DND-41 (cell line): ENCODE measurements around the gene PSME2.

Experiments used
- ATAC-seq: fragments of 200-7000 bp; cut with Tn5 transposase; 3 replicates; pipeline ENCODE4 v1.9.1; 2021; ENCODE audit warnings: low read depth; ENCODE audit not compliant: insufficient read depth
- DNase-seq: peaks from one replicate; pipeline ENCODE4 v3.0.0-alpha.2; 2020
- H2AFZ ChIP-seq: 2 replicates; pipeline ENCODE4 v1.6.0; 2012; ENCODE audit warnings: low read depth, low read length
- H3K27ac ChIP-seq: 2 replicates; pipeline ENCODE4 v1.5.1; 2012; ENCODE audit warnings: low read length, inconsistent platforms
- H3K27me3 ChIP-seq: fragments of 200-600 bp; sonication (generic); 2 replicates; pipeline ENCODE4 v1.6.0; 2012; ENCODE audit warnings: low read length, mild to moderate bottlenecking, inconsistent platforms; ENCODE audit not compliant: insufficient read depth, poor library complexity
- H3K36me3 ChIP-seq: 2 replicates; pipeline ENCODE4 v1.5.1; 2012; ENCODE audit warnings: low read length, inconsistent platforms; ENCODE audit not compliant: insufficient read depth
- H3K4me1 ChIP-seq: 2 replicates; pipeline ENCODE4 v1.5.1; 2012; ENCODE audit warnings: mild to moderate bottlenecking, low read length; ENCODE audit not compliant: insufficient read depth
- H3K4me2 ChIP-seq: 2 replicates; pipeline ENCODE4 v1.6.0; 2012; ENCODE audit warnings: mild to moderate bottlenecking, moderate library complexity, low read length, inconsistent platforms; ENCODE audit not compliant: insufficient read depth
- H3K4me3 ChIP-seq, 2 experiments: fragments of 200-600 bp in 1 of 2; shearing (Covaris generic) in 1 of 2; 2 replicates each; pipeline ENCODE4 v1.5.1; 2012 to 2016; ENCODE audit warnings: inconsistent platforms in 2 of 2, low read length in 2 of 2, mild to moderate bottlenecking in 2 of 2, low read depth in 1 of 2, moderate library complexity in 1 of 2
- H3K79me2 ChIP-seq: 2 replicates; pipeline ENCODE4 v1.6.0; 2012; ENCODE audit warnings: low read length, inconsistent platforms; ENCODE audit not compliant: insufficient read depth
- H3K9ac ChIP-seq: 2 replicates; pipeline ENCODE4 v1.6.0; 2012; ENCODE audit warnings: low read depth, mild to moderate bottlenecking, inconsistent platforms, low read length, moderate library complexity
- H3K9me3 ChIP-seq: 2 replicates; pipeline ENCODE4 v1.5.1; 2012; ENCODE audit warnings: low read length, moderate library complexity, mild to moderate bottlenecking, inconsistent platforms; ENCODE audit not compliant: insufficient read depth, severe bottlenecking
- H4K20me1 ChIP-seq: 2 replicates; pipeline ENCODE4 v1.6.0; 2012; ENCODE audit warnings: low read length; ENCODE audit not compliant: insufficient read depth
- CTCF ChIP-seq: IDR thresholded peaks from 2 replicates; pipeline ENCODE4 v1.5.1; 2012; ENCODE audit warnings: borderline replicate concordance, low read length, moderate library complexity, mild to moderate bottlenecking; ENCODE audit not compliant: poor library complexity, severe bottlenecking; ENCODE audit errors: extremely low read depth
- EZH2 ChIP-seq: IDR thresholded peaks from 3 replicates; pipeline ENCODE4 v1.6.1; 2012; ENCODE audit warnings: borderline replicate concordance, low read depth, mild to moderate bottlenecking, moderate library complexity, low read length, inconsistent platforms; ENCODE audit not compliant: severe bottlenecking

PSME2 gene

GRCh38 chr14:24177041-24177825 is 30.8 kb upstream of the PSME2 start:
- H2AFZ ChIP-seq = no peak overlapping the region
- DNase-seq (no peak), ATAC-seq (no peak)
- H3K79me2 ChIP-seq = no peaks in the 10 kb centered on the region
- no peak overlapping the region for H3K4me2 ChIP-seq
- H3K27me3 ChIP-seq = no peaks in the 10 kb centered on the region
- no peak overlapping the region for H3K27ac ChIP-seq
- H4K20me1 ChIP-seq = peaks cover 10% of the 10 kb centered on the region; the same call in 1 of the 2 replicates
- TF ChIP-seq CTCF (no peak), EZH2 (no peak)
- H3K36me3 ChIP-seq = peaks cover 40% of the 10 kb centered on the region
- H3K4me1 ChIP-seq = no peaks in the 10 kb centered on the region
- H3K9me3 ChIP-seq = no peaks in the 10 kb centered on the region
- H3K4me3 ChIP-seq = no peak overlapping the region
- no peak overlapping the region for H3K9ac ChIP-seq

- DNase-seq (no peak), ATAC-seq (no peak)
- Histone ChIP-seq H3K9me3 (no peaks in the 10 kb centered on the region), H3K27ac (no peak overlapping the region), H3K9ac (no peak overlapping the region), H3K36me3 (peaks cover 34% of the 10 kb centered on the region), H4K20me1 (peaks cover 10% of the 10 kb centered on the region; the same call in 1 of the 2 replicates), H3K4me1 (no peaks in the 10 kb centered on the region), H3K4me2 (no peak overlapping the region), H2AFZ (no peak overlapping the region), H3K4me3 (no peak overlapping the region), H3K27me3 (no peaks in the 10 kb centered on the region), H3K79me2 (no peaks in the 10 kb centered on the region)
- TF ChIP-seq EZH2 (no peak), CTCF (no peak)
These were observed 30.2 kb upstream of the PSME2 start for GRCh38 chr14:24176599-24176998.

- Histone ChIP-seq H3K4me1 (no peaks in the 10 kb centered on the region), H3K4me2 (no peak overlapping the region), H3K36me3 (no peaks in the 10 kb centered on the region), H3K9ac (no peak overlapping the region), H4K20me1 (no peaks in the 10 kb centered on the region), H2AFZ (no peak overlapping the region), H3K79me2 (no peaks in the 10 kb centered on the region), H3K27me3 (no peaks in the 10 kb centered on the region), H3K9me3 (no peaks in the 10 kb centered on the region), H3K4me3 (no peak overlapping the region), H3K27ac (no peak overlapping the region)
- DNase-seq (peak; percentile 25), ATAC-seq (peak; percentile 23; the same call in 2 of the 3 replicates)
- TF ChIP-seq EZH2 = no peak
These were observed 26.5 kb upstream of the PSME2 start for GRCh38 chr14:24172871-24173281.

- H3K4me3 ChIP-seq = no peak overlapping the region
- no peak overlapping the region for H3K27ac ChIP-seq
- no peak overlapping the region for H2AFZ ChIP-seq
- ATAC-seq (no peak), DNase-seq (no peak)
- no peaks in the 10 kb centered on the region for H3K27me3 ChIP-seq
- H3K9ac ChIP-seq = no peak overlapping the region
- H3K36me3 ChIP-seq = no peaks in the 10 kb centered on the region
- no peaks in the 10 kb centered on the region for H3K79me2 ChIP-seq
- H3K4me2 ChIP-seq = no peak overlapping the region
- no peaks in the 10 kb centered on the region for H3K4me1 ChIP-seq
- no peaks in the 10 kb centered on the region for H3K9me3 ChIP-seq
- TF ChIP-seq EZH2 (no peak), CTCF (no peak)
- H4K20me1 ChIP-seq = no peaks in the 10 kb centered on the region
These were observed 26.0 kb upstream of the PSME2 start for GRCh38 chr14:24172261-24172860.
